ENCODE measurements around the gene CLTRN.

CLTRN gene

GRCh38 chrX:15594371-15594770 is 70.2 kb downstream of the CLTRN start:
- DNase-seq (ENCODE audit: low read depth, low spot score): no peak
- H3K27ac ChIP-seq: no peak overlapping the region

GRCh38 chrX:15579778-15580747 is 84.5 kb downstream of the CLTRN start:
- no peak for DNase-seq (ENCODE audit: low read depth, low spot score)
- peak overlapping the region; percentile 55 for H3K27ac ChIP-seq
